TTC549 (cell line): ENCODE results near the gene PARS2.

Experiments used
- FAIRE-seq: peaks from 2 replicates; lab custom pipeline; 2012; peaks lifted over from hg19 to GRCh38; lab: Jason Lieb, UNC

Gene PARS2

DNA sequence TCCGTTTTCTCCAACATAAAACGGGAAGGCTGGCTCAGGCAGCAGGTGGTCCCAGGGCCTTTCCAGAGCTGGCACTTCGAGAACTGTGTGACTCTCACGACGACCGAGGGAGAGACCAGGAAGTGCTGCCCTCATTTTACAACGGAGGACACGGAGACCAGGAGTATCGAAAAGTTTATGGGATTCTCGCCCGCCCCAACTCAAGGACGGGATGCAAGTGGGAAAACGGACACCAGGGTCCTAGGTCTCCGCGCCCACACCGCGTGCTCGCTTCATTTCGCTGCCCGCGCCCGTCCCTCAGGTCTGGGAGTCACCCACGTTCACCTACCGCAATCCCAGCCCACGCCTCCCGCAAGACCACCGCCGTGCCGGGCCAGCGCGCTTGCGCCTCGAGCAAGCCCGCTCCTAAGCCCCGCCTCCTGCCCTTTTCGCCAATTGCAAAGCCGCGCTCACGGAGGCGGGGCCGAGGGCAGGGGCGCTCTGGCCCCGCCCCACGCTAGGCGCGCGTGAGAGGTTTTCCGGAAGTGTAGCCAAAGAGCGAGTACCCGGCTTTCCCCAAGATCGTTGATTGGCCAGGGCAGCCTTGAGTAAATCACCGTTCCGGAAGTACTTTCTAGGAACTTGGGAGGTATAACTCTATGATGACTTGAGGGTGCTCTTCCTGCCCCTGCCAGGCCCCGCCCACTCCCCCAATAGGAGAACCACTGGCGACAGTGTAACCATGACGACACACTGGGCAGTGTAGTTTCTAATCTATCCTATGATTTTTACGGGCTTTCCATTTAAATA, at the start of gene PARS2:
Gene PARS2, minus strand, starts transcription at position 391 of the 789 bp plus-strand sequence. CDS start 5,362 bp downstream, outside the sequence.
- FAIRE-seq = peak; percentile 97

DNA sequence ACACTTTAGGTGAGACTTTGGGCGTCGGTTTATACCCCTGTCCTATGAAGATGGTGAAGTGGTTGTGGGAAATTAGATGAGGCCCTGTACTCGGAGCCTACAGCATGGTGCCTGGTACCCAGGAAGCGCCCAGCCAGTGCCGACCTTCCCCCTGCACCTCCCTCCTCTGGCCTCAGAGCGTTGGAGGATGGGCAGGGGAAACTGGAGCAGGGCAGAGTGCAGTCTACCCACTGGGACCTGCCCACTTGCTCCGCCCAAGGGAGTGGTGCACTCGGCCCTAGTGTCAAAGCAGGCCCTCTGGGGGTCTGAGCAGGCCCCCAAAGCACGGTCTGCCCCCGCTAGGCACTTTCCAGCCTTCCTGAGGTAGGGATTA, 49.8 kb upstream of the PARS2 start:
- no peak for FAIRE-seq

DNA sequence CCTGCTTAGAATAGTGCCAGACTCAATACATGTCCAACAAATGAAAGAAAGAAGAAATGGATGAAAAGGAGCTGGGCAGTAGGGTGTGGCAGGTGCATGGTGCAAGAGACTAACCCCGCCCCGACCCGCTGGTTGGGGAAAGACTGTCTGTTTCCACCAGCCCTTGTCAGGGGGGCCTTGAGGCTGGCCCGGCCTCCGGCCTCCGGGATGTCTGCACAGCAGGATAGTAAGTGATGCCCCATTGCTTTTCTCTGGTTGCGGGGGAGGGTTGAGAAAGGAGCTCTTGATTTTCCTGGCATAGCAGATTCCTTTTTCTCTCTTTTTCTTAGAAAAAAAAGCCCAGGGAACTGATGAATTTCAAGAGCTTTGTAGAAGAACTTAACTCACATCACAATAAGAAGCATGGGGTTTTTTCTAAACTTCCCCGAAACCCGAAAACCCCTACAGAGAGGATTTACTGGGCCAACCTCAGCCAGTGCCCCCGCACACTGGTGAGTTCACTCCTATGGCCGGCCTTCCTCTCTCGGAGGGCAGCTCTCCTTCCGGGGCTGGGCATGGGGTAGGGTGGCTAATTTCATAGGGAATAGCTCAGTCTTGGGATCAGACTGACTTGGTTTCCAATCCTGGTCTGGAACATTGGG, 49.3 kb upstream of the PARS2 start:
- FAIRE-seq = no peak

DNA sequence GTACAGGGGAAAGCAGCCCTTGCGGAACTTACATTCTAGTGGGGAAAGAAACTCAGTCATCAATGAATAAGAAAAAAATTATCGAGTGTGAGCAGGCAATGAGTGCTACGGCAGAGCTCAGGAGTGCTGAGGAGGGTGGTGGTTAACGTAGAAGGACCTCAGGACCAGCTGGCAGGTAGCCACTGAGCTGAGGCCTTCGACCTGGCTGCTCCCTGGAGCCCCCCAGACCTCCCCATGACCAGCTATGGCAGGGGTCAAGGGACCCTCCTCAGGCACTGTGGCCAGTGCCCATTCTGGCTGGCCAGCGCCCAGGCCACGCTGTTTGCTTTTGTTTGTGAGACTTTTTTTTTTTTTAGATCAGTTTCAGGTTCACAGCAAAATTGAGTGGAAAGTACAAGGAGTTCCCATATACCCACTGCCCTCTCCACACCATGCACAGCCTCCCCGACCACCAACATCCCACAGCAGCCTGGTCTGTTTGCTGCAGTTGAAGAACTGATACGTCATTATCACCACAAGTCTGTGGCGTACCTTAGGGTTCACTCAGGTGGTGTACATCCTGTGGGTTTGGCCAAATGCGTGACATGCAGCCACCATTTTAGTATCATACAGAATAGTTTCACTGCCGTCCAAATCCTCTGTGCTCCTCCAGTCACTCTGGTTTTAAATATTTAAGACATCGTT, 48.6 kb upstream of the PARS2 start:
- FAIRE-seq = no peak

DNA sequence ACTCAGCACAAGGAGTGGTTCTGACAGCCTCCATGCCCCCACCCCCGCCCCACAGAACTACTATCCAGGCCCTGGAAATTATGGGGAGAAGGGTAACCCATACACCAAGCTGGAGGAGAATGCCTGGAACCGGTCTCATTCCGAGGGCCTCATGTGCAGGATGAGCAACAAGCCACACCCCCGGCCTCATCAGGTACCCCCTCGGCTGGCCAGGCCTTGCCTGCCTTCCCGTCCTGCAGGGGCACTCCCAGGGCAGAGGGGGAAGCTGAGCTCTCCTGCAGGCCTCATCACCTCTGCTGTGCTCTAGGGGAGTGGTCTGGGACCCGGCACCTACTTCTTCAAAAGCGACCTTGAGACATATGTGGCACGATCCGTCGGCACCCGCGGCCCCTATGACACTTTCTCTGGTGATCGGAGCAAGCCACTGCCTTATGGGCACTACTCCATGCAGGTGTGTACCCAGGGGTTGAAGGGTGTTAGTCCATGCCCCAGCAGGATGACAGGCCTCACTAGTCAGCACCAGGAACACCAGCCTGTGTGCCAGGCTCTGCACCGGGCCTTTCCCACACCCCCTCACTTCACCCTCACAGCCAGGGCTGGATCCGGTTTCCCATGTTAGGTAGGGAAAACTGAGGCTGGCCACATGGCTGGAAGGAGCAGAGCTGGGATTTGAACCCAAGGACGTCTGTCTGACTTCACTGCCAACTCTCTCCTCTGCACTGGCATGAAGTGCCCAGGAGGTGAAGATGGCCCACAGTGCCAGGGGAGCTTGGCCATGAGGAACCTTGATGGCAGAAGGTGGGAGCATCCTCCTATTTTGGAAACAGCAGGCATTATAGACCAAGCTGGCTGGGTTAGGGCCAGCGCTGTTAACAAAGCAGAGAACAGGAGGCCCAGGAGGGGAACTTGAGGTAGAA, 47.7 kb upstream of the PARS2 start:
- no peak for FAIRE-seq

DNA sequence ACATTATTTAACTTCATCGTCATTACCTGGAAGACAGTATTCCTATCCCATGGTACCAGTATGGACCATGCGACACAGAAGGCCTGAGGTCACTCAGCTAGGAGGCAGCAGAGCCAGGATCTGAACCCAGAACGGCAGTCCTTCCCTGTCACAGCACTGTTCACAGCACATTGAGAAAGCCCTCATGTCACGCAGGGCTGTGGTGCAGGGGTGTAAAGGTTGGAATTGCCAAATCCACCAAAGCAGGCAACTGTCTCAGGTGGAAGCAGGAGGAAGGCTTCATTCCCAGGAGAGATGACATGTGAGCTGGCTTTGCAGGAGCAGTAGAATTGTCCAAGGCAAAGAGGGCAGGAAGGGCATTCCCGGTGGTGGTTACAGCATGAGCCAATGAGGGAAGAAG, 46.7 kb upstream of the PARS2 start:
- FAIRE-seq = no peak

DNA sequence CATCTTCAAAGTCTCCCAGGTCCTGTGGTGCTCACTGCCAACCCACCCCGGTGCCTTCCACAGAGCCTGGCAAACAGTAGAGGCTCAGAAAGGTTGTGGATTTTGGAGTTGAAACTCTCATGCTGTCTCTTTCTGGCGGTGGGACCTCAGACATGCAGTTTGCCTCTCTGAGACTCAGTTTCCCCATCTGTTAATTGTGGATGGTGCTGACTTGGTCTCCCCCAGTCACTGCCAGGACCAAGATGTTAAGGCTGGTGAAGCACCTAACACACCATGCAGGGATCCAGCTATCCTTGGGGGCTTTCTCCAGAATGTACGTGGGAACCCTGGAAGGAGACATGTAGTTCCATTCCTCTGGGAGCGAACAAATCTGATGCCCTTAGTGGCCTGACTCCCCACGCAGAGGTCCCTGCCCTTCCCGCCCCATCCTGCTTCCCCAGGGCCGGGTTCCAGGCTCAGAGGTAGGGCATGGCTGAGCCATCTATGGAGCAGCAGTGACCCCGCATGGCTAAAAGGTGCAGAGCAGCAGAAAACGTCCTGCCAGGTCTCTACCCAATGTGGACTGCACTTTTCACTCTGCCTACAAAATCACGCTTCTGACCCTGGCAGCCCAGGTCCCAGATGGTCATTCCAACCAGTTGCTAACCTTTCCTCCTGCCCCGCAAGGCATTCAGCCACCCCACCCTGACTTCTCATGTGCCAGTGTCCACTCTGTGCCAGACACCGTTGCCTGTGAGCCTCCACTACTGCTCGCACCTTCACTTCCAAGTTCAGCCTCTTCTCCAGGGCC, 46.0 kb upstream of the PARS2 start:
- FAIRE-seq = no peak

DNA sequence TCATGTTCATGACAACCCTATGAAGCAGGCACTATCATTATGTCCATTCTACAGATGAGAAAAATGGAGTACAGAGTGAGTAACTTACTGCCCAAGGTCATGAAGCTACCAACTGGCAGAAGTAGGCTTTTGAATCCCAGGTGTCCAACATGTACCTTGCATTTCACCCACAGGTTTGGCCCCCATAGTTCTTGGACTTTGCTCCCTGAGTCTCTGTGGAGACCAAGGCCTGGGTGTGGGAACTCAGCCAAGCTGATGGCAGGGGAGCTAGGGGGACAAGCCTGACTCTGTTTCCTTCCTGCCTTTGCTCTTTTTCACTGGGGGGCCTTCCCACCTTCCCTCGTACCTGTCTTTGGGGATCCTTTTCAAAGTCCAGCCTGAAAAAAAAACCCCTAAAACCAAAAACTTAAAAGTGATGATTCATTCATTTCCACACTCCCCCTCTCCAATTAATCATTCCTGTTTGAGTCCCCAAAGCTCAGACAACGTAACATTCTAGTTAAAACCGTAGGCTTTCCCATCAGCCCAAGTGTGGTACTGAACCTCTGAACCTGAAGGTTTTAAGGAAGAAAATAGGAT, 45.3 kb upstream of the PARS2 start:
- FAIRE-seq = no peak

DNA sequence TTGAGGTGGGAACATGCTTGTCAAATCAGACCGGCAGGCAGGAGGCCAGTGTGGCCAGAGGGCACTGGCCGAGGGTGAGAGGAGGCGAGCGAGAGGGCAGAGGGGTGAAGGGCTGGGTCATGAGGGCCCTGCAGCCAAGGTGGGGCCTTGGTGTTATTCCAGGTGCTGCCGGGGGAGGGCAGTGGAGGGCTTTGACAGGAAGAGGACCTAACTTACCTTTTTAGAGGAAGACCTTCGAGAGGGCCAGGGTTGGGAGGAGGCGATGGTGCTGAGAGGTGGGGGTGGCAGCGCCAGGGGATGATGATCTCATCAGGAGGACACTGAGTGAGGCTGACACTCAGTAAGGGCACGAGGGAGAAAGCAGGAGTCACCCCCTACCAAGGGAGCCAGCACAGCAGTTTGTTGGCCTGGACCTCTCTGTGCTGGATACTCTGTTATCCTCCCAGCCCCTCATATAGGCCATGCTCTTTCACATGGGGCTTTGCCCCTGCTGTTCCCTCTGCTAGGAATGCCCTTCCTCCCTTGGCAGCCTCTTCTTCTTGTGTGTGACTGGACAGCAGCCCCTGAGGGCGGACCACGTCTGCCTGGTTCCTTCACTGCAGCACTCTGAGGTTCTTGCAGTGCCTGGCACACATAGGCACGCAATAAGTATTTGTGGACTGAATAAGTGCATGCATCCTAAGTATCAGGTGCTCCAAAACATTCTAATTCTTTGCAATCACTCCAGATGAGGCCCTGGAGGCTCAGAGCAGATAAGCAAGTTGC, 44.3 kb upstream of the PARS2 start:
- no peak for FAIRE-seq

DNA sequence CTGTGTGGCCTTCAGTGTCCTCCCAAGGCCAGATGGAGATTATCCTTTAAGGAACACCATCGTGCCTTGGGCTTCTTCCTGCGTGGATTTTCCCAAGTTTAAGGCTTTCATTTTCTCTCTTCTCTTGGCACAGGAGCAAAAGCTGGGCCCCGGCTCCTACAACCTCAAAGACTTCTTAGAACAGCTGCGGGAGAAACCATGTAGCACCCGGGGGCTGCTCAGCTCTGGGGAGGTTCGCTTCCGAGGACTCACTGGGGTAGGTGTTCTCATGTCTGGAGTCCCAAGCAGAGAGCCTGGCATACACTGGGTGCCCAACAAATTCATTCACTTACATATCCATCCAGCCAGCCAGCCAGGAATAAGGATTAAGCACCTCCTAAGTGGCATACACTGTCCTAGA, 43.4 kb upstream of the PARS2 start:
- no peak for FAIRE-seq

DNA sequence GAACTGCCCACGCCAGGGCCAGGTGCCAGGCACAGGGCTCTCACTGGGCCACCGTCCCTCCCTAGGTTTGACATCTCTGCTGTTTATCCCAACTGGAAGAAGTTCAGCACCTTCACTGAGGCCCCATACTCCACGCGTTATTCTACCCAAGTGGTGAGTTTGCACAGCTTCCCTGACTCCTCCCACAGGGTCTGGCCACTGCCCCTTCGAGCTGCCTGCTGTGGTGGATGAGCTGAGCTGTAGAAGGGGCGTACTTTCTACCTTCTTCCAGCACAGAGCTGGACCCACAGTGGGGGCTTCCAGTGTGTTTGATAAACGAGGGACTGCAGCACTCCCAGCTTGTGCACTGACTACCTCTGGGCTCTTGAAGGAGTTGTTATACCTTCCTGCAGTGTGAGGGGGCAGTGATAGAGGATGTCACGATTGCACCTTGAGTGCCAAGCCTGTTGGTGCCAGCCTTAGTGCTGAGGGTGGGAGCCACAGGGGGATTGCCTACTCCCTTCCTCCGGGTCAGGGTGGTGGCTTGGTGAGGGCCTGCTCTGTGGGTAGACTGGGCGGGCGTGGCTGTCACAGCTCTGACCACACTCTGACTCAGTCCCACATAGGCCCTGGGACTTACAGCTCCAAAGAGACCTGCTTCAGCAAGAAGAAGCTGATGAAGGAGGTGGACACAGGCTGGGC, 42.7 kb upstream of the PARS2 start:
- no peak for FAIRE-seq

DNA sequence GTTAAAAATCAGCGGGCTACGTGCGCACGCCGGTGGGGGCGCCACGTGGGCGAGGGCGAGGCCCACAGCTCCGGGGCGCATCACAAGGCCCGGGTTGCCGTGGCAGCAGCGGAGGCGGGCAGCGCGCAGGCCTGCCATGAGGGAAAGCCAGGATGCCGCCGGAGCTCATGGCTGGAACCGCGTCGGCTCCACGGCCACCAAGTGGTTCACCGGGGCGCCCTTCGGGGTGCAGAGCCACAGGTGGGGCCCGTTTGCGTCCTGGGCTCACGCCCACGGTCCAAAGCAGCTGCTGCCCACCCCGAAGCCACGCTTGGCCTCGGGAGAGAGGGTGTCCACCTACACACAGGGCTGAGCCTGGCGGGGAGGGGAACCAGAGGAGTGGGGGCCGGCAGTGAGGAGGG, 41.7 kb upstream of the PARS2 start:
- FAIRE-seq = no peak

DNA sequence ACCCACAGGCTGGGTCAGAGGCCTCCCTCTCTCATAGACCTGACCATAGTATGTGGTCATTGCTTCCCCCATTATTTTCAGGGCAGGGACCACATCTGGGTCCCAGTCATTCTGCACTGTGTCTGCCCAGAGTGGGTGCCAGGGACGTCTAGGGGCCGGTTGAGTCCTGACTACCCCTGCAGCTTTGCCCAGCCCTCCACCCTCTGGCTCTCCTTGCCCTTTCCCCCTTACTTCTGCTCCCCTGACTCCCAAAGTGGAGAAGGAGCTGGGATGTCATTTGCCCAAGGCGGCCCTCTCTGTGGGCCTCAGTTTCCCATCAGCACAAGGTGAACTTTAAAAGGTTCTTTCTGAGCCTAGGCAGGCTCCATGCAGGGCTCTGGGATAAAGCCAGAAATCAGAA, 41.1 kb upstream of the PARS2 start:
- no peak for FAIRE-seq

DNA sequence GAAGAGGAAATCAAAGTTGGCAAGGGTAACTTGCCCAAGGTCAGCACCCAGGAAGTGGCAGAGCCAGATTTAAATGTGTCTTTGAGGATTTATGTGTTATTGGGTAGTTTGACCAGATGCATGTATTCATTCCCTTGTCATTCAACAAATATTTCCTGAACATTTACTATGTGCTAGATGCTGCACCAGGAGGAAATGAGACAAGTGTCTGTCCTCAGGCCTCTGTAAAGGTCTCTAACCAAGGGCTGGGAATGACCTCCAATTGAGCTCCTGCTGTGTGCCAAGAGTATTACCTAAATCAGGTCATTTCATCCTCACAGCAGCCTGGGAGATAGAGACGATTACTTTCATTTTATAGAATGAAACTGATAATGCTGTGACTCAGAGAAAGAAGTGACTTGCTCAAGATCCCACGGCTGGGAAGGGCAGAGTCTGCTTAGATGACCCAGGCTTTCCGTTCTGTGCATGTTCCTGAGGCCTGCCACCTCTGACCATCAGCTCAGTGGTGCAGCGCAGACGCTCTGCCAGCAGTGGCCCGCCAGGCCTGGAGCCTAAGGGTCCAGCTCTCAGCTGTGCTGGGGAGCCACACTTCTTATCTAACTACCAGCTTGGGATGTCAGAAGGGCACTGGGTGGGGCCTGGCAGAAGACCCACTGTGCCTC, 40.3 kb upstream of the PARS2 start:
- FAIRE-seq = no peak

DNA sequence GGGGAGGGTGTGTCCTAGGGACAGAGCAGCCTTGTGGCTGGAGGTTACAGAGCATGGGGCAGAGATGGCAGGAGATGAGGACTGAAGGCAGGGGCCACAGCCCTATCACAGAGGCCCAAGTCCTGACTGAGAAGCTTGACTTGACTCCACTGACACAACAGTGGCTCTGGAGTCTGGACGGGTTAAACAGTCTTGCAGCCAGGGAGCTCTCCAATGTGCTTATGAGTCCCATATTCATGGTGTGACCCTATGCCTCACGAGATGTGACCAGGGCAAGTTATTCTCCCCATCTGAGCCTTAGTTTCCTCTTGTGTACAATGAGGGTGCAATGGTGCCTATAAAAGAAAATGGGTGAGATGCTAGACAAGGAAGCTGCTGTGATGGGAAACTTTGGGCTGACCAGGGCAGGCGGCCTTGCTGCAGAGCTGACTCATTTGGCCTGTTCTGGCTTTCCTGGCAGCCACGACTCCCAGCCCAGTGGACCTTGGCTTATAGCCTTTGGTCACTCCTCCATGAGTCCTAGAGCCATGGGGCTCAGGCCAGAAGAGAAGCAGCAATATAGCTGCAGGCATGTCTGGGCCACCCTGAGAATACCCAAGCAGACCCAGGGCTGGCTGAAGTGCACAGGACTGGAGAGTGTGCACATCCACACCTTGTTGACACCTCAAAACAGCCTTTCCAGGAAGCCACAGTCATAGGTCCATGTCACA, 39.6 kb upstream of the PARS2 start:
- no peak for FAIRE-seq

DNA sequence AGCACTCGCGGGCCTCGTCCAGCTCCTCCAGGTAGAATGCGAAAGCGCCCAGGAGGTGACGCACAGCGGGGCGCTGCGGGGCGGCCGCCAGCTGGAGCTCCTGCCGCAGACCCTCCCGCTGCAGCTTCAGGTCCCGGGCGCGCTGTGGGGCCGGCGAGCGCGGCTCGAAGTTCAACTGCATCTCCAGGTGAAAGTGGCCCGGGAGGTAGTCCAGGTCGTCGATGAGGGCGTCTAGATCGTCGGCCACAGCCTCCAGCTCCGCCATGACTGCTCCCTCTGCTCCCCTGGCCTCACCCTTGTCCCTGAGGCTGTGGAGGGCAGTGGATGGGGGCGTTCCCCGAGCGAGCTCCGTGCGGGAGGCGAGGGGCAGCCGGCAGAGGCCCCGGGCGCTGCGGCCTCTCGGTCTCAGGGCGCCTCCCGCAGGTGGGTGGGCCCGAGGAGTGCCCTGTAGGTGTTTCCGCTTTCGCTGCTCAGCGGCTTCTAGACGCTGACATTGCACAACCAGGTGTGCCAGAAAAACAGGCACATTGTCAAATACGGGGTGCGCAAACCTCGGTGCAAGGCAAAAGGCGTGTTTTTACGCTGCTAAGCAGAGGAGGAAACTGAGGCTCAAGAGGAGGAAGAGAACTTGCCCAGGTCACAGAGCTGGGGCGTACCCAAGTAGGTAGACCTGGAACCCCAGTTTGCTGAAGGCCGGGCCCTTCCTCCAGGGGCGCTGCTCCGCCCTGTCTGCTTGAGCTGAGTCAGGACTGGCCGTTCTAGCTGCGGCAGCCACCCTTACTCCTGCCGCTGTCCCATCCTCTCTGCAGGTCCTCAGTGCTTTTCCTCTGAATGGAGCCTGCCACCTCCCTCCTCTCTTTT, 36.8 kb upstream of the PARS2 start, which contains the start of gene TTC22:
Gene TTC22, minus strand, starts transcription at position 425 of the 861 bp plus-strand sequence. Its CDS starts 160 bp downstream, at position 265.
- FAIRE-seq = no peak
